ENCODE measurements around the gene EPC1.

DNA sequence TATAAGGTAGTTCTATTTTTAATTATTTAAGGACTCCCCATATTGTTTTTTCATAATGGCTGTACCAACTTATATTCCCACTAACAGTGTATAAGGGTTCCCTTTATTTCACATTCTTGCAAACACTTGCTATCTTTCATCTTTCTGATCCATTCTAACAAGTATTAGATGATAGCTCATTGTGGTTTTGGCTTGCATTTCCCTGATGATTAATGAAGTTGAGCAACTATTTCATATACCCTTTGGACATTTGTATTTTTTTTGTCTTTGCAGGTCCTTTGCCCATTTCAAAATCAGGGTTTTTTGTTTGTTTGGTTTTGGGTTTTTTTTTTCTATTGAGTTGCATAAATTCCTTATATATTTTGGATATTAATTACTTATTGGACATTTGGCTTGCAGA is 107.2 kb downstream of the EPC1 start:
- TF ChIP-seq RARB (CRISPR knock-in tag; IDR thresholded peaks at IDR 0.05) (no peak), BACH2 (CRISPR knock-in tag; IDR thresholded peaks at IDR 0.05; ENCODE audit: borderline replicate concordance) (no peak), ZNF8 (CRISPR knock-in tag; IDR thresholded peaks at IDR 0.05) (no peak), GLIS3 (CRISPR knock-in tag; IDR thresholded peaks at IDR 0.05) (no peak), ESRRG (CRISPR knock-in tag; IDR thresholded peaks at IDR 0.05) (no peak), SNAI2 (CRISPR knock-in tag; IDR thresholded peaks at IDR 0.05) (no peak), ARNTL (CRISPR knock-in tag; IDR thresholded peaks at IDR 0.05; ENCODE audit: borderline replicate concordance, low read depth) (no peak), ZNF70 (CRISPR knock-in tag; IDR thresholded peaks at IDR 0.05) (no peak)
- TF ChIP-seq, protein P1, sequence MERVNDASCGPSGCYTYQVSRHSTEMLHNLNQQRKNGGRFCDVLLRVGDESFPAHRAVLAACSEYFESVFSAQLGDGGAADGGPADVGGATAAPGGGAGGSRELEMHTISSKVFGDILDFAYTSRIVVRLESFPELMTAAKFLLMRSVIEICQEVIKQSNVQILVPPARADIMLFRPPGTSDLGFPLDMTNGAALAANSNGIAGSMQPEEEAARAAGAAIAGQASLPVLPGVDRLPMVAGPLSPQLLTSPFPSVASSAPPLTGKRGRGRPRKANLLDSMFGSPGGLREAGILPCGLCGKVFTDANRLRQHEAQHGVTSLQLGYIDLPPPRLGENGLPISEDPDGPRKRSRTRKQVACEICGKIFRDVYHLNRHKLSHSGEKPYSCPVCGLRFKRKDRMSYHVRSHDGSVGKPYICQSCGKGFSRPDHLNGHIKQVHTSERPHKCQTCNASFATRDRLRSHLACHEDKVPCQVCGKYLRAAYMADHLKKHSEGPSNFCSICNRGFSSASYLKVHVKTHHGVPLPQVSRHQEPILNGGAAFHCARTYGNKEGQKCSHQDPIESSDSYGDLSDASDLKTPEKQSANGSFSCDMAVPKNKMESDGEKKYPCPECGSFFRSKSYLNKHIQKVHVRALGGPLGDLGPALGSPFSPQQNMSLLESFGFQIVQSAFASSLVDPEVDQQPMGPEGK (CRISPR knock-in tag; IDR thresholded peaks at IDR 0.05; ENCODE audit: borderline replicate concordance): no peak
- TF ChIP-seq, protein P2, sequence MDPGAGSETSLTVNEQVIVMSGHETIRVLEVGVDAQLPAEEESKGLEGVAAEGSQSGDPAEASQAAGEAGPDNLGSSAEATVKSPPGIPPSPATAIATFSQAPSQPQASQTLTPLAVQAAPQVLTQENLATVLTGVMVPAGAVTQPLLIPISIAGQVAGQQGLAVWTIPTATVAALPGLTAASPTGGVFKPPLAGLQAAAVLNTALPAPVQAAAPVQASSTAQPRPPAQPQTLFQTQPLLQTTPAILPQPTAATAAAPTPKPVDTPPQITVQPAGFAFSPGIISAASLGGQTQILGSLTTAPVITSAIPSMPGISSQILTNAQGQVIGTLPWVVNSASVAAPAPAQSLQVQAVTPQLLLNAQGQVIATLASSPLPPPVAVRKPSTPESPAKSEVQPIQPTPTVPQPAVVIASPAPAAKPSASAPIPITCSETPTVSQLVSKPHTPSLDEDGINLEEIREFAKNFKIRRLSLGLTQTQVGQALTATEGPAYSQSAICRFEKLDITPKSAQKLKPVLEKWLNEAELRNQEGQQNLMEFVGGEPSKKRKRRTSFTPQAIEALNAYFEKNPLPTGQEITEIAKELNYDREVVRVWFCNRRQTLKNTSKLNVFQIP (CRISPR knock-in tag; IDR thresholded peaks at IDR 0.05; ENCODE audit: borderline replicate concordance, low read depth): no peak
- TF ChIP-seq, protein P3, sequence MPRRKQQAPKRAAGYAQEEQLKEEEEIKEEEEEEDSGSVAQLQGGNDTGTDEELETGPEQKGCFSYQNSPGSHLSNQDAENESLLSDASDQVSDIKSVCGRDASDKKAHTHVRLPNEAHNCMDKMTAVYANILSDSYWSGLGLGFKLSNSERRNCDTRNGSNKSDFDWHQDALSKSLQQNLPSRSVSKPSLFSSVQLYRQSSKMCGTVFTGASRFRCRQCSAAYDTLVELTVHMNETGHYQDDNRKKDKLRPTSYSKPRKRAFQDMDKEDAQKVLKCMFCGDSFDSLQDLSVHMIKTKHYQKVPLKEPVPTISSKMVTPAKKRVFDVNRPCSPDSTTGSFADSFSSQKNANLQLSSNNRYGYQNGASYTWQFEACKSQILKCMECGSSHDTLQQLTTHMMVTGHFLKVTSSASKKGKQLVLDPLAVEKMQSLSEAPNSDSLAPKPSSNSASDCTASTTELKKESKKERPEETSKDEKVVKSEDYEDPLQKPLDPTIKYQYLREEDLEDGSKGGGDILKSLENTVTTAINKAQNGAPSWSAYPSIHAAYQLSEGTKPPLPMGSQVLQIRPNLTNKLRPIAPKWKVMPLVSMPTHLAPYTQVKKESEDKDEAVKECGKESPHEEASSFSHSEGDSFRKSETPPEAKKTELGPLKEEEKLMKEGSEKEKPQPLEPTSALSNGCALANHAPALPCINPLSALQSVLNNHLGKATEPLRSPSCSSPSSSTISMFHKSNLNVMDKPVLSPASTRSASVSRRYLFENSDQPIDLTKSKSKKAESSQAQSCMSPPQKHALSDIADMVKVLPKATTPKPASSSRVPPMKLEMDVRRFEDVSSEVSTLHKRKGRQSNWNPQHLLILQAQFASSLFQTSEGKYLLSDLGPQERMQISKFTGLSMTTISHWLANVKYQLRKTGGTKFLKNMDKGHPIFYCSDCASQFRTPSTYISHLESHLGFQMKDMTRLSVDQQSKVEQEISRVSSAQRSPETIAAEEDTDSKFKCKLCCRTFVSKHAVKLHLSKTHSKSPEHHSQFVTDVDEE (CRISPR knock-in tag; IDR thresholded peaks at IDR 0.05): no peak
- TF ChIP-seq, protein P4, sequence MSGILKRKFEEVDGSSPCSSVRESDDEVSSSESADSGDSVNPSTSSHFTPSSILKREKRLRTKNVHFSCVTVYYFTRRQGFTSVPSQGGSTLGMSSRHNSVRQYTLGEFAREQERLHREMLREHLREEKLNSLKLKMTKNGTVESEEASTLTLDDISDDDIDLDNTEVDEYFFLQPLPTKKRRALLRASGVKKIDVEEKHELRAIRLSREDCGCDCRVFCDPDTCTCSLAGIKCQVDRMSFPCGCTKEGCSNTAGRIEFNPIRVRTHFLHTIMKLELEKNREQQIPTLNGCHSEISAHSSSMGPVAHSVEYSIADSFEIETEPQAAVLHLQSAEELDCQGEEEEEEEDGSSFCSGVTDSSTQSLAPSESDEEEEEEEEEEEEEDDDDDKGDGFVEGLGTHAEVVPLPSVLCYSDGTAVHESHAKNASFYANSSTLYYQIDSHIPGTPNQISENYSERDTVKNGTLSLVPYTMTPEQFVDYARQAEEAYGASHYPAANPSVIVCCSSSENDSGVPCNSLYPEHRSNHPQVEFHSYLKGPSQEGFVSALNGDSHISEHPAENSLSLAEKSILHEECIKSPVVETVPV (CRISPR knock-in tag; IDR thresholded peaks at IDR 0.05): no peak

Measured in SK-N-SH treated with all-trans-retinoic acid at 6 μM for 48 hours (cell line).